NB4 (cell line): ENCODE results near the gene PCNX2.

Experiments
- POLR2A ChIP-seq: IDR thresholded peaks from 2 replicates; pipeline ENCODE4 v1.6.1; 2011; ENCODE audit warnings: mild to moderate bottlenecking; ENCODE audit not compliant: insufficient read length; ENCODE audit errors: extremely low read depth
- TF ChIP-seq, protein P1 (sequence below): IDR thresholded peaks from one replicate; pipeline ENCODE4 v1.5.1; 2012; ENCODE audit warnings: low read depth, low read length
- TF ChIP-seq, protein P2 (sequence below): IDR thresholded peaks from 2 replicates; pipeline ENCODE4 v1.6.1; 2011; ENCODE audit warnings: low read depth, low read length

DNA sequence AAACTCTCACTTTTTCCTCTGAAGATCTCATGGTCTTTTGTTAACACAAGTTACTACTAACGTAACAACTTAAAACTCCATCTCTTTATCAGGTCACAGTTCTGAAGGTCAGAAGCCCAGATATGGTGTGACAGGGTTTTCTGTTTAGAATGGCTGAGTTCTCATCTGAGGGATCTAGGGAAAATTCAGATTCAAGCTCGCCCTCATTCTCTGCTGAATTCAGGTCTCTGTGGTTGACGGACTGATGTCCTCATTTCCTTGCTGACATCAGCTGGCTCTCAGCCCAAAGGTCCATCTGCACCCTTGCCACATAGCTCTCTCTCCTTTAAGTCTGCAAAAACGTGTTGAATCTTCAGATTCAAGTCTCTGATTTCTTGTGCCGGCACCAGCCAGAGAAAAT lies 351.2 kb downstream of the PCNX2 start:
- TF ChIP-seq, protein P1, sequence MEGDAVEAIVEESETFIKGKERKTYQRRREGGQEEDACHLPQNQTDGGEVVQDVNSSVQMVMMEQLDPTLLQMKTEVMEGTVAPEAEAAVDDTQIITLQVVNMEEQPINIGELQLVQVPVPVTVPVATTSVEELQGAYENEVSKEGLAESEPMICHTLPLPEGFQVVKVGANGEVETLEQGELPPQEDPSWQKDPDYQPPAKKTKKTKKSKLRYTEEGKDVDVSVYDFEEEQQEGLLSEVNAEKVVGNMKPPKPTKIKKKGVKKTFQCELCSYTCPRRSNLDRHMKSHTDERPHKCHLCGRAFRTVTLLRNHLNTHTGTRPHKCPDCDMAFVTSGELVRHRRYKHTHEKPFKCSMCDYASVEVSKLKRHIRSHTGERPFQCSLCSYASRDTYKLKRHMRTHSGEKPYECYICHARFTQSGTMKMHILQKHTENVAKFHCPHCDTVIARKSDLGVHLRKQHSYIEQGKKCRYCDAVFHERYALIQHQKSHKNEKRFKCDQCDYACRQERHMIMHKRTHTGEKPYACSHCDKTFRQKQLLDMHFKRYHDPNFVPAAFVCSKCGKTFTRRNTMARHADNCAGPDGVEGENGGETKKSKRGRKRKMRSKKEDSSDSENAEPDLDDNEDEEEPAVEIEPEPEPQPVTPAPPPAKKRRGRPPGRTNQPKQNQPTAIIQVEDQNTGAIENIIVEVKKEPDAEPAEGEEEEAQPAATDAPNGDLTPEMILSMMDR: no peak
- no peak for TF ChIP-seq POLR2A
- TF ChIP-seq, protein P2, sequence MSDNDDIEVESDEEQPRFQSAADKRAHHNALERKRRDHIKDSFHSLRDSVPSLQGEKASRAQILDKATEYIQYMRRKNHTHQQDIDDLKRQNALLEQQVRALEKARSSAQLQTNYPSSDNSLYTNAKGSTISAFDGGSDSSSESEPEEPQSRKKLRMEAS: no peak
